K562 (cell line): ENCODE results near the gene GOLGA8N. TPM values are rescaled to one million over a fixed set of nuclear protein-coding genes. Genes with fewer than 3 reads are reported as not detected.

Experiments
- ATAC-seq: fragments of 200-7000 bp; cut with Tn5 transposase; 3 replicates; pipeline ENCODE4 v1.9.1; 2020; ENCODE audit warnings: moderate library complexity
- BruUV-seq: library from RNA; stranded (reverse); fragments of 400-500 nt; replicated peaks from 2 replicates; lab custom pipeline; 2021; lab: Mats Ljungman, UMichigan
- CTCF ChIA-PET: fragments of 300-600 bp; formaldehyde crosslinking; extraction: SDS; loops from one replicate; lab custom pipeline; 2021; ENCODE audit warnings: low intra/inter-chr PET ratio; lab: Yijun Ruan, JAX
- POLR2A ChIA-PET: fragments of 300-600, 350-650 bp; sonication (Branson Sonifier 250); formaldehyde crosslinking; extraction: SDS; loops from one replicate; lab custom pipeline; 2021; ENCODE audit warnings: antibody characterized with exemption, inconsistent platforms; lab: Yijun Ruan, JAX
- DNase-seq, 4 experiments: peaks; one replicate each; pipeline versions ENCODE4 v3.0.0 to v3.0.0-alpha.2; 2011 to 2018; ENCODE audit warnings: low spot score in 3 of 4, mixed read lengths in 3 of 4; ENCODE audit errors: extremely low read depth in 1 of 4
- FAIRE-seq: peaks from 2 replicates; lab custom pipeline; 2011; peaks lifted over from hg19 to GRCh38; lab: Jason Lieb, UNC
- H2AFZ ChIP-seq: 2 replicates; pipeline ENCODE4 v1.6.0; 2011; ENCODE audit warnings: low read depth, low read length, control low read depth, inconsistent platforms
- H3K27ac ChIP-seq: fragments of 200-600 bp; 3 replicates; pipeline ENCODE4 v1.8.0; 2011; ENCODE audit warnings: low read depth, mild to moderate bottlenecking, control low read depth, inconsistent platforms, low read length, moderate library complexity, mixed read lengths; ENCODE audit errors: extremely low read depth
- H3K27me3 ChIP-seq, 2 experiments: fragments of 300-600 bp in 1 of 2; 2 replicates in 1 of 2; 3 replicates in 1 of 2; pipeline versions ENCODE4 v1.6.0 to v1.8.0; 2011; ENCODE audit warnings: inconsistent platforms in 2 of 2, low read length in 2 of 2, mild to moderate bottlenecking in 1 of 2, mixed read lengths in 1 of 2, moderate library complexity in 1 of 2; ENCODE audit not compliant: control insufficient read depth in 2 of 2, insufficient read depth in 2 of 2
- H3K36me3 ChIP-seq: fragments of 300-600 bp; 3 replicates; pipeline ENCODE4 v1.8.0; 2011; ENCODE audit warnings: mild to moderate bottlenecking, low read length, inconsistent platforms; ENCODE audit not compliant: control insufficient read depth, insufficient read depth
- H3K4me1 ChIP-seq, 2 experiments: fragments of 200-600 bp in 1 of 2; replicated peaks in 1 of 2; 2 replicates in 1 of 2; 3 replicates in 1 of 2; pipeline versions ENCODE4 v1.5.1 to v1.8.0; 2011; ENCODE audit warnings: inconsistent platforms in 2 of 2, low read length in 2 of 2, mild to moderate bottlenecking in 1 of 2, mixed read lengths in 1 of 2, moderate library complexity in 1 of 2; ENCODE audit not compliant: control insufficient read depth in 2 of 2, insufficient read depth in 2 of 2
- H3K4me2 ChIP-seq: 2 replicates; pipeline ENCODE4 v1.6.1; 2011; ENCODE audit warnings: low read length, control low read depth, inconsistent platforms, mixed read lengths; ENCODE audit not compliant: insufficient read depth
- H3K4me3 ChIP-seq: fragments of 200-600 bp; sonication (generic), shearing (Covaris generic); 2 replicates; pipeline ENCODE4 v1.5.1; 2016; ENCODE audit warnings: control low read depth, inconsistent platforms
- H3K79me2 ChIP-seq: fragments of 200-600 bp; 3 replicates; pipeline ENCODE4 v1.8.0; 2011; ENCODE audit warnings: low read length, inconsistent platforms; ENCODE audit not compliant: control insufficient read depth, insufficient read depth
- H3K9ac ChIP-seq, 2 experiments: 2 replicates each; pipeline versions ENCODE4 v1.6.0 to v1.6.1; 2011; ENCODE audit warnings: low read depth in 2 of 2, low read length in 2 of 2, control low read depth in 1 of 2, inconsistent platforms in 1 of 2, mild to moderate bottlenecking in 1 of 2, mixed read lengths in 1 of 2; ENCODE audit not compliant: insufficient read depth in 1 of 2
- H3K9me1 ChIP-seq: one replicate; pipeline ENCODE4 v1.6.0; 2011; ENCODE audit warnings: inconsistent platforms, mild to moderate bottlenecking, low read length, moderate library complexity; ENCODE audit not compliant: control insufficient read depth, insufficient read depth
- H3K9me3 ChIP-seq: replicated peaks from 2 replicates; pipeline ENCODE4 v1.5.1; 2011; ENCODE audit warnings: low read depth, low read length, inconsistent platforms; ENCODE audit not compliant: control insufficient read depth, insufficient read depth
- H4K20me1 ChIP-seq: replicated peaks from 2 replicates; pipeline ENCODE4 v1.6.1; 2011; ENCODE audit warnings: low read length, inconsistent platforms, mixed read lengths; ENCODE audit not compliant: control insufficient read depth, insufficient read depth
- AFF4 ChIP-seq: sonication (generic); formaldehyde crosslinking; IDR thresholded peaks from 2 replicates; pipeline ENCODE4 v1.8.0; 2023; ENCODE audit warnings: mild to moderate bottlenecking, missing genetic modification reagents
- BACH1 ChIP-seq: fragments of 200-800 bp; sonication (Bioruptor generic); IDR thresholded peaks from 2 replicates; pipeline ENCODE4 v1.6.1; 2016; ENCODE audit warnings: missing genetic modification characterization, missing compliant biosample characterization
- ERF ChIP-seq: fragments of 450-650 bp; formaldehyde crosslinking; IDR thresholded peaks from 2 replicates; pipeline ENCODE4 v1.4.0; 2020; ENCODE audit warnings: mild to moderate bottlenecking, mixed read lengths
- SNIP1 ChIP-seq: fragments of 450-650 bp; IDR thresholded peaks from 2 replicates; pipeline ENCODE4 v1.7.1; 2017; ENCODE audit warnings: low read depth, mild to moderate bottlenecking
- ZKSCAN3 ChIP-seq: fragments of 250-450 bp; sonication (Bioruptor Pico); IDR thresholded peaks from 2 replicates; pipeline ENCODE4 v1.4.0; 2020
- ZNF12 ChIP-seq: sonication (generic); formaldehyde crosslinking; IDR thresholded peaks from 2 replicates; pipeline ENCODE4 v1.4.0; 2020; ENCODE audit warnings: mild to moderate bottlenecking, missing genetic modification reagents
- ZNF408 ChIP-seq: fragments of 250-450 bp; sonication (Bioruptor Pico); IDR thresholded peaks from 2 replicates; pipeline ENCODE4 v1.4.0; 2020; ENCODE audit warnings: low read depth, mild to moderate bottlenecking, moderate library complexity
- WGBS: fragments of 100-300 bp; shearing (Covaris generic); methylation state at CpG from one replicate; pipeline ENCODE4 v1.1.6; 2016; ENCODE audit warnings: low coverage, mixed read lengths; ENCODE audit not compliant: insufficient coverage; ENCODE audit errors: missing lambda C conversion rate; 5-methylcytosine and 5-hydroxymethylcytosine counted together
- in situ Hi-C: fragments of 300-500 bp; cut with MboI; formaldehyde crosslinking; loops from 4 replicates; pipeline ENCODE4 v1.15.0; 2018; ENCODE audit warnings: inconsistent platforms, mixed read lengths
- intact Hi-C: fragments of 100-400 bp; cut with micrococcal nuclease; formaldehyde crosslinking; loops from 2 replicates; pipeline ENCODE4 v1.14.2; 2022
- polyA plus RNA-seq, 8 experiments: library from polyadenylated mRNA; depleted of rRNA in 4 of 8; stranded (reverse) in 5 of 8; unstranded in 3 of 8; fragments of >200 nt; fragmentation: Nextera tagmentation in 2 of 8; fragmentation: Illumina TruSeq in 1 of 8; extraction: Ambion mirVana in 2 of 8; extraction: Trizol in 1 of 8; gene quantifications; 2 replicates each; pipeline versions ENCODE4 v1.2.1 to v1.2.3, GENCODE V29; 2011 to 2014; ENCODE audit warnings: inconsistent platforms in 1 of 8, missing spikeins in 1 of 8
- total RNA-seq, 7 experiments: library from RNA; depleted of rRNA in 6 of 7; stranded (reverse); fragments of >200 nt in 6 of 7; fragmentation: Illumina TruSeq in 2 of 7; extraction: Trizol in 2 of 7; gene quantifications; 2 replicates each; pipeline versions ENCODE4 v1.2.1 to v1.2.3, GENCODE V29; 2011 to 2021; ENCODE audit warnings: low replicate concordance in 1 of 7

GOLGA8N gene
- total and polyA plus RNA-seq, 9 of the 15 experiments (the other 6 are each of a cell fraction or from before 2014, with no cell fraction given), result 0.01 to 4.5 (median 0.24) TPM

GRCh38 chr15:32656091-32656490 is 62.8 kb downstream of the GOLGA8N start:
- Histone ChIP-seq H3K36me3 (no peaks in the 10 kb centered on the region), H3K27ac (no peak overlapping the region), H3K9ac (no peak overlapping the region), H4K20me1 (0 out of 2 replicates have a peak, but pooled peaks cover 5% of the 10 kb centered on the region), H3K9me1 (no peaks in the 10 kb centered on the region), H3K4me3 (no peak overlapping the region), H3K27me3 (no peaks in the 10 kb centered on the region), H2AFZ (no peak overlapping the region), H3K4me1 (peaks cover 0 to 20% of the 10 kb centered on the region in 2 experiments; a peak in 3 of 5 replicates), H3K9me3 (no peaks in the 10 kb centered on the region), H3K79me2 (no peaks in the 10 kb centered on the region), H3K4me2 (no peak overlapping the region)
- 30% methylated on average over 4 of the region's 4 CpGs for WGBS
- DNase-seq, result no peak
- no TSS peak for BruUV-seq
- POLR2A ChIA-PET, result interaction anchor here (0.6 kb wide), 1 partner anchor 1474 kb away, joined by 3 read pairs; no protein-coding TSS in a partner anchor
- no peak for ATAC-seq
- FAIRE-seq, result no peak
- in situ Hi-C loops (no loop called here), intact Hi-C loops (no loop called here)
- CTCF ChIA-PET, result no interaction called here
- no peak for TF ChIP-seq ERF (CRISPR knock-in tag)
- TF ChIP-seq ZNF12 (CRISPR knock-in tag), result no peak
- TF ChIP-seq AFF4, result no peak
- TF ChIP-seq SNIP1, result no peak
- no peak for TF ChIP-seq ZKSCAN3 (CRISPR knock-in tag)
- no peak for TF ChIP-seq ZNF408 (CRISPR knock-in tag)
- no peak for TF ChIP-seq BACH1 (tag)
